SU-DHL-6 (cell line): ENCODE results near the gene SLC38A8.

Experiments
- H2AFZ ChIP-seq: fragments of 200-600 bp; sonication (generic); 2 replicates; pipeline ENCODE4 v1.6.1; 2014; ENCODE audit warnings: low read depth, mild to moderate bottlenecking, moderate library complexity, mixed read lengths, antibody characterized with exemption, low read length; ENCODE audit not compliant: severe bottlenecking
- H3F3A ChIP-seq: fragments of 200-600 bp; shearing (Covaris generic); 2 replicates; pipeline ENCODE4 v1.6.0; 2016; ENCODE audit warnings: antibody characterized with exemption, mild to moderate bottlenecking; ENCODE audit not compliant: insufficient read depth
- H3K27ac ChIP-seq: fragments of 200-600 bp; sonication (generic); 2 replicates; pipeline ENCODE4 v1.5.1; 2016; ENCODE audit warnings: low read depth, mild to moderate bottlenecking, low read length, moderate library complexity, mixed read lengths
- H3K27me3 ChIP-seq: fragments of 200-600 bp; sonication (generic), shearing (Covaris generic); 2 replicates; pipeline ENCODE4 v1.6.0; 2014; ENCODE audit warnings: mild to moderate bottlenecking, low read length
- H3K36me3 ChIP-seq: fragments of 200-600 bp; sonication (generic); 2 replicates; pipeline ENCODE4 v1.6.1; 2014; ENCODE audit warnings: mild to moderate bottlenecking, low read length, mixed read lengths
- H3K4me2 ChIP-seq: fragments of 300-600, 200-600 bp; shearing (Covaris generic), sonication (generic); 2 replicates; pipeline ENCODE4 v1.6.0; 2014; ENCODE audit warnings: low read length, low read depth, mild to moderate bottlenecking; ENCODE audit not compliant: poor library complexity, severe bottlenecking
- H3K4me3 ChIP-seq: fragments of 200-600 bp; sonication (generic); 2 replicates; pipeline ENCODE4 v1.5.1; 2014; ENCODE audit warnings: antibody characterized with exemption, low read length, mild to moderate bottlenecking, mixed read lengths; ENCODE audit not compliant: insufficient read depth, poor library complexity, severe bottlenecking
- H3K79me2 ChIP-seq: fragments of 200-600 bp; sonication (generic); 2 replicates; pipeline ENCODE4 v1.6.1; 2014; ENCODE audit warnings: mild to moderate bottlenecking, low read length, moderate library complexity; ENCODE audit not compliant: insufficient read depth
- H3K9ac ChIP-seq: fragments of 200-600 bp; sonication (generic); 2 replicates; pipeline ENCODE4 v1.7.0; 2014; ENCODE audit warnings: mild to moderate bottlenecking, low read length
- H3K9me2 ChIP-seq: fragments of 200-600 bp; sonication (generic); replicated peaks from 2 replicates; pipeline ENCODE4 v1.6.1; 2014; ENCODE audit warnings: low read length; ENCODE audit not compliant: insufficient read depth
- H3K9me3 ChIP-seq: fragments of 200-600 bp; sonication (generic); 2 replicates; pipeline ENCODE4 v1.6.1; 2014; ENCODE audit warnings: low read length, mixed read lengths; ENCODE audit not compliant: insufficient read depth
- H4K20me1 ChIP-seq: fragments of 200-600 bp; sonication (generic); 2 replicates; pipeline ENCODE4 v1.6.1; 2014; ENCODE audit warnings: low read depth, mild to moderate bottlenecking, antibody characterized with exemption, low read length, moderate library complexity, mixed read lengths
- CTCF ChIP-seq: fragments of 200-600 bp; sonication (generic); IDR thresholded peaks from one replicate; pipeline ENCODE4 v1.5.1; 2017; ENCODE audit warnings: antibody characterized with exemption, mild to moderate bottlenecking, low read length, moderate library complexity; ENCODE audit not compliant: insufficient read depth, poor library complexity, severe bottlenecking
- EZH2phosphoT487 ChIP-seq: fragments of 200-600 bp; sonication (generic), shearing (Covaris generic); conservative IDR thresholded peaks from 2 replicates; pipeline ENCODE4 v1.6.1; 2018; ENCODE audit warnings: mild to moderate bottlenecking, antibody characterized with exemption, low read length, moderate library complexity, mixed read lengths

SLC38A8 gene

GRCh38 chr16:84063980-84064379 is 21.4 kb upstream of the SLC38A8 start:
- Histone ChIP-seq H3K4me2 (no peak overlapping the region), H3K4me3 (no peak overlapping the region), H3K36me3 (peaks cover 13% of the 10 kb centered on the region)

GRCh38 chr16:84062734-84063640 is 20.4 kb upstream of the SLC38A8 start:
- no peak overlapping the region for H3K4me2 ChIP-seq
- peaks cover 13% of the 10 kb centered on the region for H3K36me3 ChIP-seq
- H3K9ac ChIP-seq: no peak overlapping the region
- H2AFZ ChIP-seq: no peak overlapping the region
- no peaks in the 10 kb centered on the region for H3K27me3 ChIP-seq
- TF ChIP-seq CTCF: peak; percentile 87
- no peak for TF ChIP-seq EZH2phosphoT487
- 0 out of 2 replicates have a peak, but pooled peaks cover 3% of the 10 kb centered on the region for H3F3A ChIP-seq
- H3K4me3 ChIP-seq: no peak overlapping the region
- no peaks in the 10 kb centered on the region for H3K9me2 ChIP-seq
- H3K79me2 ChIP-seq: no peaks in the 10 kb centered on the region
- no peak overlapping the region for H3K27ac ChIP-seq
- no peaks in the 10 kb centered on the region for H3K9me3 ChIP-seq
- no peaks in the 10 kb centered on the region for H4K20me1 ChIP-seq

More at GRCh38 chr16:84063980-84064379, 21.4 kb upstream of the SLC38A8 start:
- Histone ChIP-seq H3K27me3 (no peaks in the 10 kb centered on the region), H2AFZ (no peak overlapping the region), H3K79me2 (no peaks in the 10 kb centered on the region), H3K9me2 (no peaks in the 10 kb centered on the region), H3F3A (0 out of 2 replicates have a peak, but pooled peaks cover 3% of the 10 kb centered on the region), H3K9ac (no peak overlapping the region), H3K9me3 (no peaks in the 10 kb centered on the region), H3K27ac (no peak overlapping the region), H4K20me1 (no peaks in the 10 kb centered on the region)
- no peak for TF ChIP-seq CTCF
- TF ChIP-seq EZH2phosphoT487: no peak

- TF ChIP-seq EZH2phosphoT487 (no peak), CTCF (no peak)
- H3K36me3 ChIP-seq: peaks cover 10% of the 10 kb centered on the region
- H3K79me2 ChIP-seq: no peaks in the 10 kb centered on the region
- no peaks in the 10 kb centered on the region for H3K9me3 ChIP-seq
- H3K4me2 ChIP-seq: no peak overlapping the region
- H3K27me3 ChIP-seq: no peaks in the 10 kb centered on the region
- H4K20me1 ChIP-seq: no peaks in the 10 kb centered on the region
- no peak overlapping the region for H2AFZ ChIP-seq
- H3K9me2 ChIP-seq: no peaks in the 10 kb centered on the region
- H3K4me3 ChIP-seq: no peak overlapping the region
- no peak overlapping the region for H3K9ac ChIP-seq
- H3F3A ChIP-seq: 0 out of 2 replicates have a peak, but pooled peaks cover 3% of the 10 kb centered on the region
- no peak overlapping the region for H3K27ac ChIP-seq
These were observed 18.7 kb upstream of the SLC38A8 start for GRCh38 chr16:84061236-84061819.
